Choroid plexus epithelial cell (primary cell): ENCODE data around the gene ARHGAP18.

ENCODE experiments used
- DNase-seq: peaks from one replicate; pipeline ENCODE4 v3.0.0-alpha.2; 2010; ENCODE audit warnings: low read depth
- H3K4me3 ChIP-seq: 2 replicates; pipeline ENCODE4 v1.5.1; 2011; ENCODE audit warnings: low read depth, mild to moderate bottlenecking, control low read depth, low read length, moderate library complexity
- CTCF ChIP-seq: conservative IDR thresholded peaks from 2 replicates; pipeline ENCODE4 v1.5.1; 2011; ENCODE audit warnings: low read depth, mild to moderate bottlenecking, control low read depth, inconsistent platforms, low read length, moderate library complexity

The ARHGAP18 gene

GRCh38 chr6:129695373-129696027 lies 14.5 kb downstream of the ARHGAP18 start:
- TF ChIP-seq CTCF, result no peak
- no peak for DNase-seq
- H3K4me3 ChIP-seq, result no peak overlapping the region

GRCh38 chr6:129694036-129694435 lies 15.9 kb downstream of the ARHGAP18 start:
- TF ChIP-seq CTCF, result no peak
- DNase-seq, result no peak
- no peak overlapping the region for H3K4me3 ChIP-seq

- DNase-seq, result no peak
- no peak for TF ChIP-seq CTCF
Observed at GRCh38 chr6:129692467-129692866, 17.5 kb downstream of the ARHGAP18 start.

GRCh38 chr6:129691709-129692108 lies 18.3 kb downstream of the ARHGAP18 start:
- H3K4me3 ChIP-seq, result no peak overlapping the region
- no peak for DNase-seq
- TF ChIP-seq CTCF, result no peak

More at GRCh38 chr6:129692467-129692866, 17.5 kb downstream of the ARHGAP18 start:
- H3K4me3 ChIP-seq, result no peak overlapping the region

GRCh38 chr6:129691043-129691640 lies 18.8 kb downstream of the ARHGAP18 start:
- H3K4me3 ChIP-seq, result no peak overlapping the region
- DNase-seq, result no peak

GRCh38 chr6:129686941-129687627 lies 22.9 kb downstream of the ARHGAP18 start:
- TF ChIP-seq CTCF, result no peak

More at GRCh38 chr6:129691043-129691640, 18.8 kb downstream of the ARHGAP18 start:
- no peak for TF ChIP-seq CTCF

More at GRCh38 chr6:129686941-129687627, 22.9 kb downstream of the ARHGAP18 start:
- H3K4me3 ChIP-seq, result no peak overlapping the region
- DNase-seq, result peak; percentile 71
